ENCODE measurements around the gene SORCS2. TPM values are rescaled to one million over a fixed set of nuclear protein-coding genes. Genes with fewer than 3 reads are reported as not detected.

The SORCS2 gene
- total and polyA plus RNA-seq, 12 donors: 0.25 to 5.4 (median 2.2) TPM

DNA sequence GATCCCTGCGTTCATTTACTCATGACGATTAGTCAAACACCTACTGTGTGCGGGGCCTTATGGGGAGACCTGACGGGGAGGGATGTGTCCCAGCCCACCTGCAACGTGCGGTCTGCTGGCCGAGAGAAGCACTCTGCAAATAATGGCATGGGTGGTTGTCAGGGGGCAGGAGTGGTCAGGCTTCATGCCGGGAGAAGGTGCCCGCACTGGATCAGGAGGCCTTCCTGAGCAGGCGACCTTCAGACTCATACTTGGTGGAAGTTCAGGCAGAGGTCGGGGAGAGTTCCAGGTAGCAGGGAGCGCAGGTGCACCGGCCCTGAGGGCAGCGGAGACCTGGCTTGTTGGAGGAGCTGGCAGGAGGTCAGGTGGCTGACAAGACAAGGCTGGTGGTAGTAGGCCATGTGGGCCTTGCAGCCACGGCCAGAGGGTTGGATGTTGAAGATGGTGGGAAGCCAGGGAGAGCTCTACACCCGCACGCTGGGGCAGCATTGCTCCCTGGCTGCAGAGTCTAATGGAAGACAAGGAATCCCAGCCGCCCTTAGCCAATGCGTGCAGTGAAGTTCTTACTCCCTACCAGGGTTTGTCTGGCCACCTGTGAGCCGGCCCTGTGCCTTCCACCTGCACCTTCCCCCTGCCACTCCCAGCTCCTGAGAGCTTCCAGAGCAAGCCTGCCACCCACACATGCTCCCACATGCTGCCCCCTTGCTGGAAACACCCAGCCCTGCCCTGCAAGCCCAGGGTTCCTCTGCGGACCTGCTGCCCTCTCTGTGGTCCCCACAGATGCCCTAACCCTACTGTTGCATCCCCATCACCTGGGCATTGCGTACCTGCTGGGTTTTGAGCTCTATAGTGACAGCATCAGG, 145.1 kb downstream of the SORCS2 start:
- Histone ChIP-seq H3K27me3 (no peaks in the 10 kb centered on the region), H3K9me3 (peaks cover 0 to 9% (median 0%) of the 10 kb centered on the region in 11 donors), H3K4me3 (no peak overlapping the region), H3K4me1 (peaks cover 0 to 19% (median 0%) of the 10 kb centered on the region in 9 donors), H3K27ac (no peak overlapping the region), H3K36me3 (no peaks in the 10 kb centered on the region)
- no peak for DNase-seq
- 79 to 93% methylated on average over 22 of the region's 22 CpGs for WGBS, 2 donors
- TF ChIP-seq, protein P1, sequence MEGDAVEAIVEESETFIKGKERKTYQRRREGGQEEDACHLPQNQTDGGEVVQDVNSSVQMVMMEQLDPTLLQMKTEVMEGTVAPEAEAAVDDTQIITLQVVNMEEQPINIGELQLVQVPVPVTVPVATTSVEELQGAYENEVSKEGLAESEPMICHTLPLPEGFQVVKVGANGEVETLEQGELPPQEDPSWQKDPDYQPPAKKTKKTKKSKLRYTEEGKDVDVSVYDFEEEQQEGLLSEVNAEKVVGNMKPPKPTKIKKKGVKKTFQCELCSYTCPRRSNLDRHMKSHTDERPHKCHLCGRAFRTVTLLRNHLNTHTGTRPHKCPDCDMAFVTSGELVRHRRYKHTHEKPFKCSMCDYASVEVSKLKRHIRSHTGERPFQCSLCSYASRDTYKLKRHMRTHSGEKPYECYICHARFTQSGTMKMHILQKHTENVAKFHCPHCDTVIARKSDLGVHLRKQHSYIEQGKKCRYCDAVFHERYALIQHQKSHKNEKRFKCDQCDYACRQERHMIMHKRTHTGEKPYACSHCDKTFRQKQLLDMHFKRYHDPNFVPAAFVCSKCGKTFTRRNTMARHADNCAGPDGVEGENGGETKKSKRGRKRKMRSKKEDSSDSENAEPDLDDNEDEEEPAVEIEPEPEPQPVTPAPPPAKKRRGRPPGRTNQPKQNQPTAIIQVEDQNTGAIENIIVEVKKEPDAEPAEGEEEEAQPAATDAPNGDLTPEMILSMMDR (IDR thresholded peaks at IDR 0.05): no peak
- intact Hi-C loops (cut with DNase I): loop anchor here in 1 of 10 donors (10.0 kb wide), 1 partner anchor 377 kb away; no protein-coding TSS in a partner anchor
- ATAC-seq: no peak

DNA sequence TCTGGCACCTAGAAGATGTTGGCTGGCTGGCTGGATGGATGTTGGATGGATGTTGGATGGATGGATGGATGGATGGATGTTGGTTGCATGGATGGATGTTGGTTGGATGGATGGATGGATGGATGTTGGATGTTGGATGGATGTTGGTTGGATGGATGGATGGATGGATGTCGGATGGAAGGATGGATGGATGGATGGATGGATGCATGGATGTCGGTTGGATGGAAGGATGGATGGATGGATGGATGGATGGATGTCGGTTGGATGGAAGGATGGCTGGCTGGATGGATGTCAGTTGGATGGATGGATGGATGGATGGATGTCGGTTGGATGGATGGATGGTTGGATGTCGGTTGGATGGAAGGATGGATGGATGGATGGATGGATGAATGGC, 145.7 kb downstream of the SORCS2 start:
- Histone ChIP-seq H3K4me3 (no peak overlapping the region), H3K27me3 (no peaks in the 10 kb centered on the region), H3K4me1 (peaks cover 0 to 13% (median 0%) of the 10 kb centered on the region in 9 donors), H3K36me3 (no peaks in the 10 kb centered on the region), H3K9me3 (peaks cover 0 to 9% (median 0%) of the 10 kb centered on the region in 11 donors), H3K27ac (no peak overlapping the region)
- TF ChIP-seq, protein P1 (IDR thresholded peaks at IDR 0.05): no peak
- DNase-seq: no peak
- no peak for ATAC-seq
- intact Hi-C loops (cut with DNase I): loop anchor here in 1 of 10 donors (10.0 kb wide), 1 partner anchor 377 kb away; no protein-coding TSS in a partner anchor
- WGBS, 2 donors: 96 to 97% methylated on average over 5 of the region's 5 CpGs

DNA sequence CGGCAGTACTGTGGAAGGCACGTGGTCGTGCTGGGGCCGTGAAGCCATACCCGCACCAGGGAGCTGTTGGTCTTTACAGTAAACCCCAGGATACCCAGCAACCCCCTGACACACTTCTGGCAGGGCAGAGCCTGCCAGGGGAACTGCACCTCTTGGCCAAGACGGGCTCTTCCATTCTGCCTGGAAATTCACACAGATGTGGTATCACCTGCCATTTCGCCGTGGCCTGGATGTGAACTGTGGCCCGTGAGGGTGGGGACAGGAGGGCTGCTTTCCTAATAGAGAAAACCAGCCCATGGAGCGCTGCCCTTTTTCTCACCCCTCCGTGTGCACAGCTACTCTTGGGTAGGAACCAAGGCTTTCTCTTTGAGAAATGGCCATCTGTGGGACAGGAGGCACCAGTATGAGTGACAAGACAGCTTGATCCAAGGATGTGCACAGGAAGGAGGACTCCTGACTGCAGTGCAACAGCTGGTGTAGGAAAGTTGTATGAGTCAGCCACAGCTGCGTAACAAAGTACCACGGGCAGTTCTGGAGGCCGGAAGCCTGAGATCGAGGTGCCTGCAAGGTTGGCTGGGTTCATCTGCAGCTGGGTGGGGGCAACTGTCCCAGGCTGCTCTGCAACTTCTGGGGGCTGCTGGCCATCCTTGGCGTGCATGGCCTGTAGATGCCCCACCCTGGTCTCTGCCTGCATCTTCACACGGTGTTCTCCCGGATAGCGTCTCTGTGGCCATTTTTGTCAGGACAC, 146.7 kb downstream of the SORCS2 start:
- H3K4me3 ChIP-seq: no peak overlapping the region
- no peak overlapping the region for H3K27ac ChIP-seq
- ATAC-seq (no peak), DNase-seq (no peak)
- intact Hi-C loops (cut with DNase I): loop anchor here in 1 of 10 donors (10.0 kb wide), 1 partner anchor 376 kb away; no protein-coding TSS in a partner anchor
- no peaks in the 10 kb centered on the region for H3K36me3 ChIP-seq
- 94 to 95% methylated on average over 19 of the region's 19 CpGs for WGBS, 2 donors
- TF ChIP-seq, protein P1 (IDR thresholded peaks at IDR 0.05): no peak
- H3K4me1 ChIP-seq: peaks cover 0 to 7% (median 0%) of the 10 kb centered on the region in 9 donors
- no peaks in the 10 kb centered on the region for H3K27me3 ChIP-seq
- peaks cover 0 to 9% (median 0%) of the 10 kb centered on the region in 11 donors for H3K9me3 ChIP-seq
